Upper lobe of right lung (tissue), 1 donor: ENCODE data around the gene CKB. TPM values are rescaled to one million over a fixed set of nuclear protein-coding genes. Genes with fewer than 3 reads are reported as not detected.

ENCODE experiments used
- ATAC-seq: fragments of 200-7000 bp; cut with Tn5 transposase; one replicate; pipeline ENCODE4 v1.9.1; 2020; ENCODE audit warnings: mild to moderate bottlenecking, moderate library complexity
- DNase-seq: peaks from one replicate; pipeline ENCODE4 v3.0.0-alpha.2; 2020
- H3K27ac ChIP-seq: fragments of 200-600 bp; one replicate; pipeline ENCODE4 v1.8.0; 2022
- H3K27me3 ChIP-seq: fragments of 200-600 bp; one replicate; pipeline ENCODE4 v1.8.0; 2022; ENCODE audit warnings: mild to moderate bottlenecking
- H3K36me3 ChIP-seq: fragments of 200-600 bp; one replicate; pipeline ENCODE4 v1.8.0; 2022
- H3K4me1 ChIP-seq: fragments of 200-600 bp; one replicate; pipeline ENCODE4 v1.8.0; 2022
- H3K4me3 ChIP-seq: fragments of 200-600 bp; one replicate; pipeline ENCODE4 v1.8.0; 2022; ENCODE audit warnings: mild to moderate bottlenecking
- H3K9me3 ChIP-seq: fragments of 200-600 bp; one replicate; pipeline ENCODE4 v1.8.0; 2022
- intact Hi-C: fragments of 100-400 bp; cut with DNase I; formaldehyde crosslinking; loops from one replicate; pipeline ENCODE4 v1.11.0; 2022
- total RNA-seq: library from RNA; stranded (reverse); fragmentation: NEBNext Ultra II Directional; extraction: Animal tissue kit (Norgen Biotek cat#: 25700); gene quantifications from one replicate; pipeline ENCODE4 v1.2.1, GENCODE V29; 2021
- TF ChIP-seq, protein P1 (sequence below): fragments of 200-600 bp; IDR thresholded peaks from one replicate; pipeline ENCODE4 v1.8.0; 2022; ENCODE audit warnings: antibody characterized with exemption
- donor health status: DM: no; HTN: yes; CAD: no; lungs with severe emphysema.

The CKB gene
- total RNA-seq, 1 donor from 2014 or later: 148 TPM

DNA sequence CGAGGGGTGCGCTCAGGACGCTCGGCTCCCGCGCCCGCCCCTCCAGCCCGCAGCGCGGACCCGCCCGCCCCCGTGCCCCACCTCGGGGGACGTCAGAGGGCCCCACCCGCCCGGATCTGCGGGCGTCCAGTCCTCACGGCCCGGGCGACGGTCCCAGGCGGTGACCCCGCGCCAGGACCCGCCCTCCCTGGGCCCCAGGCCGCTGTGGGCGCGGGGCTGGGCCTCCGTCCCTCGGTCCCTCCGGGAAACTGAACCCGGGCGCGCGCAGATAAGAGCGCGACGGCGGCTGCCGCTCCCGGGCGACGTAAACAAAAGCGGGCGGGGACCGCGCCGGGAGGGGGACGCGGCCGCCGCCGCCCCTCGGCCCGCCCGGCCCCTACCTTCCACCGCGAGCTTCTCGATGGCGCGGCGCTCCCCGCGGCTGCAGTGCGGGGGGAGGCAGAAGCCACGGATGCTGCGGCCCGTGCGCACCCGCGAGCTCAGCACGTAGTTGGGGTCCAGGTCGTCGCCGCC lies 1.1 kb downstream of the CKB start:
- DNase-seq (no peak), ATAC-seq (peak; percentile 57)
- no peaks in the 10 kb centered on the region for H3K36me3 ChIP-seq
- H3K4me1 ChIP-seq: peaks cover 54% of the 10 kb centered on the region
- intact Hi-C loops: no loop called here
- H3K27me3 ChIP-seq: no peaks in the 10 kb centered on the region
- H3K9me3 ChIP-seq: no peaks in the 10 kb centered on the region
- TF ChIP-seq, protein P1, sequence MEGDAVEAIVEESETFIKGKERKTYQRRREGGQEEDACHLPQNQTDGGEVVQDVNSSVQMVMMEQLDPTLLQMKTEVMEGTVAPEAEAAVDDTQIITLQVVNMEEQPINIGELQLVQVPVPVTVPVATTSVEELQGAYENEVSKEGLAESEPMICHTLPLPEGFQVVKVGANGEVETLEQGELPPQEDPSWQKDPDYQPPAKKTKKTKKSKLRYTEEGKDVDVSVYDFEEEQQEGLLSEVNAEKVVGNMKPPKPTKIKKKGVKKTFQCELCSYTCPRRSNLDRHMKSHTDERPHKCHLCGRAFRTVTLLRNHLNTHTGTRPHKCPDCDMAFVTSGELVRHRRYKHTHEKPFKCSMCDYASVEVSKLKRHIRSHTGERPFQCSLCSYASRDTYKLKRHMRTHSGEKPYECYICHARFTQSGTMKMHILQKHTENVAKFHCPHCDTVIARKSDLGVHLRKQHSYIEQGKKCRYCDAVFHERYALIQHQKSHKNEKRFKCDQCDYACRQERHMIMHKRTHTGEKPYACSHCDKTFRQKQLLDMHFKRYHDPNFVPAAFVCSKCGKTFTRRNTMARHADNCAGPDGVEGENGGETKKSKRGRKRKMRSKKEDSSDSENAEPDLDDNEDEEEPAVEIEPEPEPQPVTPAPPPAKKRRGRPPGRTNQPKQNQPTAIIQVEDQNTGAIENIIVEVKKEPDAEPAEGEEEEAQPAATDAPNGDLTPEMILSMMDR: no peak
- H3K27ac ChIP-seq: peak overlapping the region; percentile 84
- peak overlapping the region; percentile 69 for H3K4me3 ChIP-seq

GRCh38 chr14:103520657-103521437 lies 1.8 kb downstream of the CKB start:
- peak; percentile 80 for ATAC-seq
- Histone ChIP-seq H3K27ac (peak overlapping the region; percentile 84), H3K27me3 (no peaks in the 10 kb centered on the region), H3K4me1 (peaks cover 51% of the 10 kb centered on the region), H3K36me3 (no peaks in the 10 kb centered on the region), H3K9me3 (no peaks in the 10 kb centered on the region), H3K4me3 (peak overlapping the region; percentile 69)
- intact Hi-C loops: no loop called here
- TF ChIP-seq, protein P1: peak; percentile 64
- DNase-seq: peak; percentile 94

DNA sequence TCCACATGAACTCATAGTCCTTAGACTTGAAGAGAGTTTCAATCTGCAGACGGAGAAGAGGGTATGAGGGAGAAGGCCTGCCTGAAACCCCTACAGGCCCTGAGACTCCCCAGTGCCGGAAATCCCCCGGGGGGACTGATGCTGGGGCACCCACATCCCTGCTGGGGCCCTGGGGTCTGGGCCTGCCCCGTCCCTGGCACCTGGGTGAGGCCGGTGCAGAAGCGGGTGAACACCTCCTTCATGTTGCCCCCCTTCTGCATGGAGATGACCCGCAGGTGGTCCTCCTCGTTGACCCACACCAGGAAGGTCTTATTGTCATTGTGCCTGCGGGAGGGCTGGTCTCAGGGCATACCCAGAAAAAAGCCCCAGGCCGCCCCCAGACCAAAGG lies 2.4 kb downstream of the CKB start:
- Histone ChIP-seq H3K4me1 (peaks cover 51% of the 10 kb centered on the region), H3K9me3 (no peaks in the 10 kb centered on the region), H3K4me3 (peak overlapping the region; percentile 69), H3K36me3 (no peaks in the 10 kb centered on the region), H3K27me3 (no peaks in the 10 kb centered on the region), H3K27ac (peak overlapping the region; percentile 84)
- DNase-seq (no peak), ATAC-seq (no peak)
- intact Hi-C loops: no loop called here
- TF ChIP-seq, protein P1: no peak

DNA sequence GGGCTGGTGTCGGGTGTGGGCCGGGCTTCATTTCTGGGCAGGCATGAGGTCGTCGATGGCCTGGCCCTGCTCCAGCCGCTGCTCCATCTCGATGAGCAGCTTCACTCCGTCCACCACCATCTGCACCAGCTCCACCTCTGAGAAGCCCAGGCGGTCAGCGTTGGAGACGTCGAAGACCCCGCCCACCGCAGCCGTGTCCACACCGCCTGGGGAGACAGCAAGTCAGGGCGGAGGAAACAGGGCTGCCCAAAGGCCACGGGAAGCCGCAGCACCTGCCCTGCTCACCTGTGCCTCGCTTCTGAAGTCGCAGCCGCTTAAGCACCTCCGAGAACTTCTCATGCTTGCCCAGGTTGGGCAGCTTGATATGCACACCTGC lies 2.8 kb downstream of the CKB start:
- ATAC-seq (no peak), DNase-seq (peak; percentile 71)
- H3K4me1 ChIP-seq: peaks cover 51% of the 10 kb centered on the region
- no peaks in the 10 kb centered on the region for H3K36me3 ChIP-seq
- H3K9me3 ChIP-seq: no peaks in the 10 kb centered on the region
- H3K27me3 ChIP-seq: no peaks in the 10 kb centered on the region
- peak overlapping the region; percentile 24 for H3K27ac ChIP-seq
- no peak overlapping the region for H3K4me3 ChIP-seq
- TF ChIP-seq, protein P1: no peak
- intact Hi-C loops: no loop called here

- TF ChIP-seq, protein P1: no peak
These were observed 3.4 kb downstream of the CKB start for GRCh38 chr14:103519043-103519836.

More at GRCh38 chr14:103519043-103519836, 3.4 kb downstream of the CKB start:
- Histone ChIP-seq H3K27me3 (no peaks in the 10 kb centered on the region), H3K9me3 (no peaks in the 10 kb centered on the region), H3K4me1 (peaks cover 47% of the 10 kb centered on the region), H3K4me3 (no peak overlapping the region), H3K36me3 (no peaks in the 10 kb centered on the region), H3K27ac (peak overlapping the region; percentile 24)
- intact Hi-C loops: no loop called here
- ATAC-seq: no peak
- DNase-seq: peak; percentile 64
